HUES64 (cell line): Measurements from ENCODE around the gene TBC1D5.
"Not testable (repeated sequence)": the region's sequence is repeated elsewhere in the genome, so short reads cannot be mapped to it uniquely, and the experiment has no call there.

Source experiments
- H3K27ac ChIP-seq: 2 replicates; pipeline ENCODE4 v1.7.0; 2013; ENCODE audit warnings: low read depth, low read length, inconsistent platforms
- H3K27me3 ChIP-seq: 2 replicates; pipeline ENCODE4 v1.6.1; 2013; ENCODE audit warnings: mild to moderate bottlenecking, low read length; ENCODE audit not compliant: insufficient read depth
- H3K36me3 ChIP-seq: 2 replicates; pipeline ENCODE4 v1.6.1; 2013; ENCODE audit warnings: mild to moderate bottlenecking, low read length; ENCODE audit not compliant: insufficient read depth
- H3K4me1 ChIP-seq: 2 replicates; pipeline ENCODE4 v1.6.1; 2013; ENCODE audit warnings: mild to moderate bottlenecking, low read length, moderate library complexity; ENCODE audit not compliant: insufficient read depth
- H3K4me3 ChIP-seq: 2 replicates; pipeline ENCODE4 v1.5.1; 2013; ENCODE audit warnings: mild to moderate bottlenecking, low read length, moderate library complexity
- H3K9ac ChIP-seq: 2 replicates; pipeline ENCODE4 v1.6.1; 2013; ENCODE audit warnings: mild to moderate bottlenecking, low read depth, low read length
- H3K9me3 ChIP-seq: 2 replicates; pipeline ENCODE4 v1.6.1; 2013; ENCODE audit warnings: low read depth, low read length; ENCODE audit not compliant: insufficient read depth
- WGBS: fragments of 150-250, 120-280 bp; methylation state at CpG from one replicate; pipeline ENCODE4 v1.1.7; 2013; ENCODE audit warnings: missing lambda C conversion rate; 5-methylcytosine and 5-hydroxymethylcytosine counted together

Gene TBC1D5

GRCh38 chr3:17623464-17623863 lies 119.0 kb downstream of the TBC1D5 start:
- Histone ChIP-seq H3K36me3 (no peaks in the 10 kb centered on the region), H3K27me3 (no peaks in the 10 kb centered on the region), H3K9ac (no peak overlapping the region), H3K27ac (no peak overlapping the region), H3K4me3 (no peak overlapping the region), H3K4me1 (peaks cover 60% of the 10 kb centered on the region), H3K9me3 (no peaks in the 10 kb centered on the region)
- 82% methylated on average over 2 of the region's 2 CpGs for WGBS

DNA sequence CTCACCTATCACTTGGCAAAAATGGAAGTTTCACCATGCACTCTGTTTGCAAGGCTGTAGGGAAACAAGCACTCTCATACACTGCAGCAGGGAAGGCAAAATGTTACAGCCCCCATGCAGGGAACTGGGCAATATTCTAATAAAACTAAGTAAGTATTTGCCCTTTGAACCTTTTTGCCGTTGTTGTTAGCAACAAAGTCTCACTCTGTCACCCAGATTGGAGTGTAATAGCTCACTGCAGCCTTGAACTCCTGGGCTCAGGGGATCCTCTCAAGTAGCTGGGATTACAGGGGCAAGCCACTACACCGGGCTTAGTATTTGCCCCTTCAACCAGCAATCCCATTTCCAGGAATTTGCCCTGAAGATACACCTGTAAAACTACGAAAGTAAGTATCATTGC lies 122.5 kb downstream of the TBC1D5 start:
- no peak overlapping the region for H3K27ac ChIP-seq

GRCh38 chr3:17613017-17613416 lies 129.4 kb downstream of the TBC1D5 start:
- not testable (repeated sequence) for H3K27ac ChIP-seq, H3K9me3 ChIP-seq, H3K4me3 ChIP-seq, H3K36me3 ChIP-seq, H3K9ac ChIP-seq, H3K4me1 ChIP-seq, H3K27me3 ChIP-seq
- 100% methylated on average over 4 of the region's 4 CpGs for WGBS

More for the DNA sequence above, 122.5 kb downstream of the TBC1D5 start:
- no peak overlapping the region for H3K9ac ChIP-seq
- H3K36me3 ChIP-seq: no peaks in the 10 kb centered on the region
- 94% methylated on average over 3 of the region's 3 CpGs for WGBS
- H3K27me3 ChIP-seq: no peaks in the 10 kb centered on the region
- no peaks in the 10 kb centered on the region for H3K9me3 ChIP-seq
- H3K4me1 ChIP-seq: peaks cover 26% of the 10 kb centered on the region
- no peak overlapping the region for H3K4me3 ChIP-seq

DNA sequence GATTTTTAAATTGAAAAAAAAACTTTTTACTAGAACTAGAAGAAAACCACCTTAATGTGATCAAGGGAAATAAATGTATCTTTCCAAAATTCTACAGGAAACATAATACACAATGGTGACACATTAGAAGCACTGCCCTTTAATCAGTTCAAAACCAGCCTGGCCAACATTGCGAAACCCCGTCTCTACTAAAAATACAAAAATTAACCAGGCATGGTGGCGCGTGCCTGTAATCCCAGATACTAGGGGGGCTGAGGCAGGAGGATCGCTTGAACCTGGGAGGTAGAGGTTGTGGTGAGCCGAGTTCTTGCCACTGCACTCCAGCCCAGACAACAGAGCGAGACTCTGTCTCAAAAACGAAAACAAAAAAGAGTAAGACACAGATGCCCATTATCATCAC lies 134.5 kb downstream of the TBC1D5 start:
- Histone ChIP-seq H3K4me1 (peaks cover 11% of the 10 kb centered on the region), H3K9ac (no peak overlapping the region), H3K36me3 (no peaks in the 10 kb centered on the region), H3K9me3 (no peaks in the 10 kb centered on the region), H3K27me3 (no peaks in the 10 kb centered on the region), H3K4me3 (no peak overlapping the region), H3K27ac (no peak overlapping the region)
- 95% methylated on average over 8 of the region's 8 CpGs for WGBS

DNA sequence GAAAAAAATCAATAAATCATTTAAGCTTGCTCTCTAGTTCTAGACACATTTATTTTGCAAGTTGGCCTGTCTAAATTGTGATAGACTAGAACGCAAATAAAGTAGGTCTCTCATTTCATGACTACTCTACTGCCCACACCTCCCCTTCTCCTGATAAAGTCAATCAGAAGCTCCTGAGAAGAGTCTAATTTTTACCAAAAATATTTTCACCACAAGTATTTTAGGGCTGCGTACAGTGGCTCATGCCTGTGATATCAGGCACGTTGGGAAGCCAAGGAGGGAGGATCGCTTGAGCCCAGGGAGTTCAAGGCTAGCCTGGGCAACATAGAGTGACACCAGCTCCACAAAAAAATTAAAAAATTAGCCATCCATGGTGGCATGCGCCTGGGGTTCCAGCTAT lies 136.5 kb downstream of the TBC1D5 start:
- no peaks in the 10 kb centered on the region for H3K27me3 ChIP-seq
- peaks cover 11% of the 10 kb centered on the region for H3K4me1 ChIP-seq
- H3K36me3 ChIP-seq: no peaks in the 10 kb centered on the region
- H3K9ac ChIP-seq: no peak overlapping the region
- WGBS: 96% methylated on average over 5 of the region's 5 CpGs
- H3K4me3 ChIP-seq: no peak overlapping the region
- no peak overlapping the region for H3K27ac ChIP-seq
- no peaks in the 10 kb centered on the region for H3K9me3 ChIP-seq

GRCh38 chr3:17605032-17605431 lies 137.4 kb downstream of the TBC1D5 start:
- H3K9ac ChIP-seq: no peak overlapping the region
- H3K27me3 ChIP-seq: no peaks in the 10 kb centered on the region
- peaks cover 11% of the 10 kb centered on the region for H3K4me1 ChIP-seq
- no peak overlapping the region for H3K4me3 ChIP-seq
- H3K36me3 ChIP-seq: no peaks in the 10 kb centered on the region
- H3K27ac ChIP-seq: no peak overlapping the region
- no peaks in the 10 kb centered on the region for H3K9me3 ChIP-seq

DNA sequence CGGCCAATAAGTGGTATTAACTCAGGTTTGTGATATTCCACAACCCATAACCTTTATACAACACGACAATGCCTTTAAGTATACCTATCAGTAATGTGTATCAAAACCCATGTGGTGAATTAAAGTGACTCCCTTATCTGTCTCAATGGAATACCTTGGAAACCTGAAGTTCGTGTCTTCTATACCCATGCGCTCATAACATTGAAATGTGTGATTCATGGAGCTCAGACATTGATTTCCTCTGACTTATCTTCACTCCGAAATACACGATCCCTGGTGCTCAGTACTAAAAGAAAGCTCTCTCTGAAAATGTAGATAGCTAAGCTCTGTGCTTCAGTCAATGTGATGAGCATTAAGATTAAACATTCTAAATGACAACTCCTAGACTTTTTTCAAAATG lies 140.3 kb downstream of the TBC1D5 start:
- H3K36me3 ChIP-seq: no peaks in the 10 kb centered on the region
- no peaks in the 10 kb centered on the region for H3K9me3 ChIP-seq

GRCh38 chr3:17592956-17593355 lies 149.5 kb downstream of the TBC1D5 start:
- Histone ChIP-seq H3K27me3 (no peaks in the 10 kb centered on the region), H3K4me1 (no peaks in the 10 kb centered on the region), H3K36me3 (peaks cover 6% of the 10 kb centered on the region; the same call in 1 of the 2 replicates), H3K4me3 (no peak overlapping the region), H3K9me3 (peaks cover 9% of the 10 kb centered on the region), H3K9ac (no peak overlapping the region), H3K27ac (no peak overlapping the region)
- WGBS: 92% methylated on average over 5 of the region's 5 CpGs

More for the DNA sequence above, 140.3 kb downstream of the TBC1D5 start:
- peaks cover 5% of the 10 kb centered on the region; the same call in 1 of the 2 replicates for H3K4me1 ChIP-seq
- H3K27me3 ChIP-seq: no peaks in the 10 kb centered on the region
- no peak overlapping the region for H3K27ac ChIP-seq
- WGBS: 96% methylated on average over 6 of the region's 6 CpGs
- H3K9ac ChIP-seq: no peak overlapping the region
- H3K4me3 ChIP-seq: no peak overlapping the region

DNA sequence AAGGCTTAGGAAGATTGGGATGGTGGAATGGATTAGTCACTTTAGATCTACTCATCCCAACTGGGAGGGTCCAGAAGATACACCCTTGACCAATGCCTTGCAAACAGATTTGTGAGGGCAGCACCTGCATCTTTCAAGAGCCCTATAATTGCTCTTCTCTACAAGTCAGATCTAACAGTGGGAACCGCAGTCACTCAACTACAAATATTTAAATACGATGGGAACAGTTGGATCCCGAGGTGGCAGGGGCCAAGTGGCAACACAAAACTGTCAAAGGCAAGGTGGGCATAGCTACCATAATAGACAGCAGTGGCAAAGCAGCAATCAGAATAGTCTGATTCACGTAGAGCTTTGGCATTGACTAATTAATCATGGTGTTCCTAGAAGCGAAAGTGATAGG lies 152.0 kb downstream of the TBC1D5 start:
- Histone ChIP-seq H3K9ac (no peak overlapping the region), H3K4me3 (no peak overlapping the region)

GRCh38 chr3:17589888-17590287 lies 152.5 kb downstream of the TBC1D5 start:
- no peak overlapping the region for H3K4me3 ChIP-seq
- H3K36me3 ChIP-seq: peaks cover 6% of the 10 kb centered on the region; the same call in 1 of the 2 replicates
- H3K27ac ChIP-seq: no peak overlapping the region
- WGBS: 85% methylated on average over 1 of the region's 1 CpG
- H3K27me3 ChIP-seq: no peaks in the 10 kb centered on the region
- H3K9ac ChIP-seq: no peak overlapping the region
- H3K9me3 ChIP-seq: peaks cover 9% of the 10 kb centered on the region
- peaks cover 11% of the 10 kb centered on the region; the same call in 1 of the 2 replicates for H3K4me1 ChIP-seq

More for the DNA sequence above, 152.0 kb downstream of the TBC1D5 start:
- H3K36me3 ChIP-seq: peaks cover 6% of the 10 kb centered on the region; the same call in 1 of the 2 replicates
- WGBS: 93% methylated on average over 5 of the region's 5 CpGs
- H3K27ac ChIP-seq: no peak overlapping the region
- peaks cover 11% of the 10 kb centered on the region; the same call in 1 of the 2 replicates for H3K4me1 ChIP-seq
- H3K27me3 ChIP-seq: no peaks in the 10 kb centered on the region
- H3K9me3 ChIP-seq: peaks cover 9% of the 10 kb centered on the region

- Histone ChIP-seq H3K27me3 (no peaks in the 10 kb centered on the region), H3K36me3 (peaks cover 6% of the 10 kb centered on the region; the same call in 1 of the 2 replicates), H3K4me3 (no peak overlapping the region), H3K4me1 (peaks cover 11% of the 10 kb centered on the region; the same call in 1 of the 2 replicates), H3K9me3 (peaks cover 9% of the 10 kb centered on the region), H3K9ac (no peak overlapping the region), H3K27ac (no peak overlapping the region)
- 100% methylated on average over 1 of the region's 1 CpG for WGBS
Measured at GRCh38 chr3:17588422-17588821, 154.0 kb downstream of the TBC1D5 start.
